H1 (cell line): Measurements from ENCODE around the gene ZNF747. TPM values are rescaled to one million over a fixed set of nuclear protein-coding genes. Genes with fewer than 3 reads are reported as not detected.

Source experiments
- CTCF ChIA-PET: fragments of 300-600 bp; sonication (Branson Sonifier 250); formaldehyde crosslinking; loops from one replicate; lab custom pipeline; 2021; ENCODE audit not compliant: partially characterized antibody; lab: Charles Lee
- POLR2A ChIA-PET: fragments of 300-600 bp; sonication (Branson Sonifier 250); formaldehyde crosslinking; loops from one replicate; lab custom pipeline; 2021; ENCODE audit warnings: inconsistent platforms; ENCODE audit not compliant: partially characterized antibody; lab: Charles Lee
- DNase-seq, 2 experiments: peaks; one replicate each; pipeline versions ENCODE4 v3.0.0 to v3.0.0-alpha.2; 2010 to 2022; ENCODE audit warnings: low spot score in 2 of 2, low read depth in 1 of 2, mixed read lengths in 1 of 2
- FAIRE-seq: peaks from 2 replicates; lab custom pipeline; 2011; peaks lifted over from hg19 to GRCh38; lab: Jason Lieb, UNC
- H2AFZ ChIP-seq: 2 replicates; pipeline ENCODE4 v1.8.1; 2012; ENCODE audit warnings: low read length, inconsistent platforms
- H2AK5ac ChIP-seq: 2 replicates; pipeline ENCODE4 v1.6.1; 2013; ENCODE audit warnings: low read depth, low read length
- H2BK120ac ChIP-seq: replicated peaks from 2 replicates; pipeline ENCODE3; 2013; ENCODE audit warnings: low read depth, low read length, inconsistent platforms
- H2BK12ac ChIP-seq: 2 replicates; pipeline ENCODE4 v1.6.1; 2013; ENCODE audit warnings: low read depth, low read length
- H2BK15ac ChIP-seq: 2 replicates; pipeline ENCODE4 v1.6.1; 2013; ENCODE audit warnings: low read length
- H2BK20ac ChIP-seq: 2 replicates; pipeline ENCODE4 v1.6.1; 2013; ENCODE audit warnings: low read length
- H2BK5ac ChIP-seq: 2 replicates; pipeline ENCODE4 v1.6.1; 2013; ENCODE audit warnings: low read depth, low read length
- H3K14ac ChIP-seq: 2 replicates; pipeline ENCODE4 v1.6.1; 2013; ENCODE audit warnings: inconsistent platforms; ENCODE audit not compliant: insufficient read length
- H3K18ac ChIP-seq: 2 replicates; pipeline ENCODE4 v1.6.1; 2013; ENCODE audit warnings: low read length; ENCODE audit errors: extremely low read depth
- H3K23ac ChIP-seq: 2 replicates; pipeline ENCODE4 v1.6.1; 2013; ENCODE audit warnings: inconsistent platforms; ENCODE audit not compliant: insufficient read length
- H3K23me2 ChIP-seq: 2 replicates; pipeline ENCODE4 v1.6.1; 2013; ENCODE audit warnings: low read depth, low read length
- H3K27ac ChIP-seq: 2 replicates; pipeline ENCODE4 v1.6.1; 2011; ENCODE audit warnings: low read depth, low read length, inconsistent platforms
- H3K27me3 ChIP-seq, 4 experiments: replicated peaks in 1 of 4; 1 replicate in 1 of 4; 2 replicates in 3 of 4; pipeline versions ENCODE4 v1.6.1 to v1.8.1; 2011 to 2013; ENCODE audit warnings: low read length in 3 of 4, mild to moderate bottlenecking in 3 of 4, inconsistent platforms in 2 of 4, mixed read lengths in 2 of 4, moderate library complexity in 1 of 4; ENCODE audit not compliant: control insufficient read depth in 3 of 4, insufficient read depth in 3 of 4; ENCODE audit errors: extremely low read depth in 1 of 4
- H3K36me3 ChIP-seq, 4 experiments: 2 replicates each; pipeline versions ENCODE4 v1.6.1 to v1.8.1; 2011 to 2013; ENCODE audit warnings: mild to moderate bottlenecking in 4 of 4, low read length in 3 of 4, moderate library complexity in 2 of 4, control low read depth in 1 of 4, inconsistent platforms in 1 of 4; ENCODE audit not compliant: insufficient read depth in 4 of 4, control insufficient read depth in 2 of 4
- H3K4ac ChIP-seq: replicated peaks from 2 replicates; pipeline ENCODE3; 2013; ENCODE audit warnings: low read length, low read depth, mixed read lengths, inconsistent platforms; ENCODE audit not compliant: insufficient read length
- H3K4me1 ChIP-seq, 4 experiments: replicated peaks in 1 of 4; 1 replicate in 1 of 4; 2 replicates in 3 of 4; pipeline versions ENCODE4 v1.6.1 to v1.8.1; 2011 to 2013; ENCODE audit warnings: low read length in 3 of 4, inconsistent platforms in 2 of 4, mixed read lengths in 1 of 4; ENCODE audit not compliant: insufficient read depth in 4 of 4, control insufficient read depth in 3 of 4
- H3K4me2 ChIP-seq, 2 experiments: 2 replicates each; pipeline versions ENCODE4 v1.6.1 to v1.8.1; 2011 to 2013; ENCODE audit warnings: low read depth in 2 of 2, low read length in 2 of 2, control low read depth in 1 of 2, inconsistent platforms in 1 of 2, mild to moderate bottlenecking in 1 of 2; ENCODE audit not compliant: insufficient read depth in 1 of 2
- H3K4me3 ChIP-seq, 4 experiments: fragments of 200-600, 300-600 bp in 1 of 4; sonication (generic), shearing (Covaris generic), sonication (Bioruptor Twin) in 1 of 4; 2 replicates each; pipeline versions ENCODE4 v1.5.1 to v1.8.1; 2011 to 2016; ENCODE audit warnings: low read length in 4 of 4, low read depth in 3 of 4, control low read depth in 2 of 4, inconsistent platforms in 2 of 4, mild to moderate bottlenecking in 2 of 4, mixed read lengths in 1 of 4, moderate library complexity in 1 of 4; ENCODE audit not compliant: insufficient read depth in 2 of 4; ENCODE audit errors: extremely low read depth in 1 of 4
- H3K56ac ChIP-seq: replicated peaks from 2 replicates; pipeline ENCODE3; 2013; ENCODE audit warnings: low read depth, mild to moderate bottlenecking, mixed read lengths, low read length, inconsistent platforms; ENCODE audit not compliant: insufficient read length
- H3K79me1 ChIP-seq: 2 replicates; pipeline ENCODE4 v1.6.1; 2013; ENCODE audit warnings: low read depth, low read length, control low read depth
- H3K79me2 ChIP-seq, 2 experiments: 2 replicates each; pipeline versions ENCODE4 v1.6.1 to v1.8.1; 2012 to 2013; ENCODE audit warnings: low read length in 2 of 2, mild to moderate bottlenecking in 2 of 2, inconsistent platforms in 1 of 2; ENCODE audit not compliant: insufficient read depth in 2 of 2, control insufficient read depth in 1 of 2
- H3K9ac ChIP-seq, 4 experiments: replicated peaks in 1 of 4; 1 replicate in 1 of 4; 2 replicates in 3 of 4; pipeline versions ENCODE4 v1.6.1 to v1.8.1; 2011 to 2013; ENCODE audit warnings: low read depth in 3 of 4, low read length in 3 of 4, control low read depth in 2 of 4, mild to moderate bottlenecking in 2 of 4, moderate library complexity in 2 of 4, inconsistent platforms in 1 of 4; ENCODE audit errors: extremely low read depth in 1 of 4
- H3K9me3 ChIP-seq, 2 experiments: 2 replicates each; pipeline versions ENCODE4 v1.6.1 to v1.8.1; 2012 to 2013; ENCODE audit warnings: mild to moderate bottlenecking in 2 of 2, moderate library complexity in 2 of 2, control low read depth in 1 of 2, inconsistent platforms in 1 of 2, low read depth in 1 of 2, low read length in 1 of 2, mixed read lengths in 1 of 2; ENCODE audit not compliant: insufficient read depth in 2 of 2
- H4K20me1 ChIP-seq, 2 experiments: replicated peaks in 1 of 2; 2 replicates each; pipeline versions ENCODE3 to v1.8.1; 2011 to 2013; ENCODE audit warnings: inconsistent platforms in 2 of 2, low read length in 2 of 2, mild to moderate bottlenecking in 1 of 2; ENCODE audit not compliant: insufficient read depth in 2 of 2, control insufficient read depth in 1 of 2
- H4K5ac ChIP-seq: 2 replicates; pipeline ENCODE4 v1.6.1; 2013; ENCODE audit warnings: low read length, low read depth, mixed read lengths, inconsistent platforms; ENCODE audit not compliant: insufficient read length
- H4K8ac ChIP-seq: 2 replicates; pipeline ENCODE4 v1.8.0; 2013; ENCODE audit warnings: mild to moderate bottlenecking, moderate library complexity, low read length, inconsistent platforms; ENCODE audit not compliant: insufficient read depth; ENCODE audit errors: extremely low read depth
- H4K91ac ChIP-seq: replicated peaks from 2 replicates; pipeline ENCODE3; 2013; ENCODE audit warnings: low read length, mixed read lengths, inconsistent platforms; ENCODE audit not compliant: insufficient read length
- SP1 ChIP-seq: IDR thresholded peaks from 2 replicates; pipeline ENCODE4 v1.6.1; 2011; ENCODE audit warnings: low read depth, low read length
- TAF1 ChIP-seq: IDR thresholded peaks from 2 replicates; pipeline ENCODE4 v1.6.1; 2011; ENCODE audit warnings: mild to moderate bottlenecking, low read depth, low read length
- WGBS, 2 experiments: shearing (Covaris generic) in 1 of 2; methylation state at CpG; one replicate each; pipeline versions ENCODE4 v1.1.6 to v1.1.7; 2013 to 2015; ENCODE audit warnings: low lambda C conversion rate in 2 of 2, mixed read lengths in 2 of 2, inconsistent platforms in 1 of 2, low coverage in 1 of 2, missing lambda C conversion rate in 1 of 2; ENCODE audit not compliant: insufficient replicate concordance in 2 of 2, insufficient coverage in 1 of 2, insufficient read length in 1 of 2; ENCODE audit errors: extremely low coverage in 1 of 2, missing lambda C conversion rate in 1 of 2; 5-methylcytosine and 5-hydroxymethylcytosine counted together
- polyA plus RNA-seq, 7 experiments: library from polyadenylated mRNA; depleted of rRNA in 3 of 7; stranded (reverse) in 5 of 7; unstranded in 2 of 7; fragments of >200 nt in 5 of 7; fragments of 200-250 nt in 2 of 7; gene quantifications; 1 replicate in 5 of 7; 2 replicates in 1 of 7; 4 replicates in 1 of 7; pipeline versions ENCODE4 v1.2.1 to v1.2.3, GENCODE V29; 2011 to 2013; ENCODE audit warnings: missing spikeins in 2 of 7, mixed read lengths in 2 of 7
- total RNA-seq: library from RNA; stranded (reverse); fragmentation: NEBNext Ultra II Directional; extraction: Animal tissue kit (Norgen Biotek cat#: 25700); gene quantifications from 2 replicates; pipeline ENCODE4 v1.2.1, GENCODE V29; 2021

Gene ZNF747
- total and polyA plus RNA-seq, 2 of the 8 experiments (the other 6 are each of a cell fraction or from before 2014, with no cell fraction given), result 9.9 to 10.3 TPM

GRCh38 chr16:30570636-30571444 lies 36.2 kb upstream of the ZNF747 start:
- Histone ChIP-seq H4K5ac (peak overlapping the region; percentile 60), H2AFZ (peak overlapping the region; percentile 43; the same call in 1 of the 2 replicates), H3K9ac (peak overlapping the region; percentile 52 to 70 (median 64); a peak in 5 of 7 replicates), H3K56ac (peak overlapping the region; percentile 77), H3K4me1 (peaks cover 0 to 9% (median 2%) of the 10 kb centered on the region in 4 experiments; a peak in 5 of 7 replicates), H2BK15ac (peak overlapping the region; percentile 46; the same call in 1 of the 2 replicates), H3K4me2 (peak overlapping the region; percentile 74 to 99), H4K8ac (peak overlapping the region; percentile 90), H2BK20ac (no peak overlapping the region), H4K20me1 (peaks cover 0 to 2% of the 10 kb centered on the region in 2 experiments), H3K79me1 (no peaks in the 10 kb centered on the region), H3K18ac (peak overlapping the region; percentile 25; the same call in 1 of the 2 replicates), H4K91ac (peak overlapping the region; percentile 65), H3K79me2 (no peaks in the 10 kb centered on the region), H3K4ac (peak overlapping the region; percentile 96), H2BK12ac (no peak overlapping the region), H3K14ac (no peak overlapping the region), H2BK120ac (no peak overlapping the region), H3K23me2 (peaks cover 14% of the 10 kb centered on the region; the same call in 1 of the 2 replicates), H3K4me3 (peak overlapping the region; percentile 78 to 89 (median 82)), H2AK5ac (no peak overlapping the region), H3K9me3 (no peaks in the 10 kb centered on the region), H2BK5ac (peak overlapping the region; percentile 83; the same call in 1 of the 2 replicates), H3K23ac (no peak overlapping the region), H3K27me3 (no peaks in the 10 kb centered on the region; a peak in 1 of 7 replicates), H3K27ac (peak overlapping the region; percentile 64; the same call in 1 of the 2 replicates), H3K36me3 (no peaks in the 10 kb centered on the region)
- TF ChIP-seq TAF1, result peak; percentile 10; the same call in 1 of the 2 replicates
- no peak for TF ChIP-seq SP1
- no peak for FAIRE-seq
- ChIA-PET POLR2A (interaction anchor here (0.5 to 3.4 kb wide), 25 partner anchors 9 to 224 kb away, joined by 3 to 45 read pairs (median 6); partner anchors contain the start of genes ZNF689, ZNF747, ZNF764 and ZNF768), CTCF (interaction anchor here (1.0 to 1.6 kb wide), 3 partner anchors 42 to 44 kb away, joined by 3 to 4 read pairs (median 4); no protein-coding TSS in a partner anchor)
- peak in 1 of 2 experiments; percentile 69 for DNase-seq
- 18% methylated on average over 19 of the region's 22 CpGs; no CpG with 5 or more reads in 1 of the 2 experiments for WGBS, 2 experiments
